UCSD-AML1 (cell line): ENCODE measurements around the gene UMODL1.
A peak's percentile ranks its signal among the peaks of the same experiment; 100 is the strongest.
"Not testable (repeated sequence)": the region's sequence is repeated elsewhere in the genome, so short reads cannot be mapped to it uniquely, and the experiment has no call there.

Source experiments
- DNase-seq: peaks from one replicate; lab custom pipeline; 2025; ENCODE audit not compliant: unreplicated experiment; lab: John Stamatoyannopoulos, UW

Gene UMODL1

GRCh38 chr21:42159560-42160110 is 88.5 kb downstream of the UMODL1 start:
- DNase-seq, result no peak

GRCh38 chr21:42160111-42160721 is 89.1 kb downstream of the UMODL1 start:
- DNase-seq, result no peak

GRCh38 chr21:42160765-42161164 is 89.6 kb downstream of the UMODL1 start:
- no peak for DNase-seq

- no peak for DNase-seq
These were observed 90.4 kb downstream of the UMODL1 start for GRCh38 chr21:42161401-42161955.

GRCh38 chr21:42161956-42162681 is 91.0 kb downstream of the UMODL1 start:
- DNase-seq, result peak; percentile 60

- no peak for DNase-seq
These were observed 91.9 kb downstream of the UMODL1 start for GRCh38 chr21:42162831-42163510.

- DNase-seq, result no peak
These were observed 92.4 kb downstream of the UMODL1 start for GRCh38 chr21:42163511-42163863.

GRCh38 chr21:42164064-42164789 is 93.1 kb downstream of the UMODL1 start:
- DNase-seq, result peak; percentile 72

GRCh38 chr21:42164818-42165217 is 93.7 kb downstream of the UMODL1 start:
- no peak for DNase-seq

GRCh38 chr21:42165901-42166300 is 94.8 kb downstream of the UMODL1 start:
- no peak for DNase-seq

- DNase-seq, result no peak
These were observed 98.6 kb downstream of the UMODL1 start for GRCh38 chr21:42169758-42170157.

GRCh38 chr21:42171091-42172053 is 100.3 kb downstream of the UMODL1 start:
- DNase-seq, result no peak

GRCh38 chr21:42172596-42173483 is 101.7 kb downstream of the UMODL1 start:
- DNase-seq, result no peak

- no peak for DNase-seq
These were observed 103.1 kb downstream of the UMODL1 start for GRCh38 chr21:42174173-42174572.

GRCh38 chr21:42175110-42175710 is 104.1 kb downstream of the UMODL1 start:
- DNase-seq, result no peak

- DNase-seq, result no peak
These were observed 105.7 kb downstream of the UMODL1 start for GRCh38 chr21:42176859-42177258.

GRCh38 chr21:42179316-42179715 is 108.2 kb downstream of the UMODL1 start:
- DNase-seq, result no peak

GRCh38 chr21:42180001-42180400 is 108.9 kb downstream of the UMODL1 start:
- DNase-seq, result not testable (repeated sequence)
